Keratinocyte (primary cell): Measurements from ENCODE around the gene ADAMTS6. TPM values are rescaled to one million over a fixed set of nuclear protein-coding genes. Genes with fewer than 3 reads are reported as not detected.

Experiments used
- DNase-seq: peaks from one replicate; pipeline ENCODE4 v3.0.0-alpha.2; 2011; ENCODE audit warnings: low read depth, missing footprints, low spot score
- FAIRE-seq: peaks from 2 replicates; lab custom pipeline; 2011; peaks lifted over from hg19 to GRCh38; lab: Jason Lieb, UNC
- H2AFZ ChIP-seq: 2 replicates; pipeline ENCODE4 v1.6.0; 2012; ENCODE audit warnings: low read length, control low read depth, inconsistent platforms; ENCODE audit not compliant: control insufficient read depth
- H3K27ac ChIP-seq: 2 replicates; pipeline ENCODE4 v1.5.1; 2011; ENCODE audit warnings: low read length; ENCODE audit not compliant: control insufficient read depth, insufficient read depth
- H3K27me3 ChIP-seq: 3 replicates; pipeline ENCODE4 v1.6.0; 2011; ENCODE audit warnings: low read length; ENCODE audit not compliant: control insufficient read depth, insufficient read depth; ENCODE audit errors: extremely low read depth
- H3K36me3 ChIP-seq, 2 experiments: 2 replicates in 1 of 2; 3 replicates in 1 of 2; pipeline ENCODE4 v1.5.1; 2011; ENCODE audit warnings: low read length in 2 of 2, mild to moderate bottlenecking in 1 of 2; ENCODE audit not compliant: control insufficient read depth in 2 of 2, insufficient read depth in 2 of 2; ENCODE audit errors: extremely low read depth in 1 of 2
- H3K4me1 ChIP-seq: 3 replicates; pipeline ENCODE4 v1.5.1; 2011; ENCODE audit warnings: low read length; ENCODE audit not compliant: control insufficient read depth, insufficient read depth; ENCODE audit errors: extremely low read depth
- H3K4me2 ChIP-seq: 3 replicates; pipeline ENCODE4 v1.6.0; 2011; ENCODE audit warnings: low read depth, low read length; ENCODE audit not compliant: control insufficient read depth, insufficient read depth; ENCODE audit errors: extremely low read depth
- H3K4me3 ChIP-seq, 3 experiments: fragments of 200-600 bp in 1 of 3; sonication (generic) in 1 of 3; 2 replicates in 2 of 3; 3 replicates in 1 of 3; pipeline ENCODE4 v1.5.1; 2011 to 2016; ENCODE audit warnings: low read length in 3 of 3, mild to moderate bottlenecking in 3 of 3, control low read depth in 2 of 3, inconsistent platforms in 1 of 3, low read depth in 1 of 3, mixed read lengths in 1 of 3, mixed run types in 1 of 3, moderate library complexity in 1 of 3; ENCODE audit not compliant: control insufficient read depth in 2 of 3, insufficient read depth in 2 of 3; ENCODE audit errors: extremely low read depth in 1 of 3
- H3K79me2 ChIP-seq: 2 replicates; pipeline ENCODE4 v1.6.0; 2012; ENCODE audit warnings: low read length; ENCODE audit not compliant: control insufficient read depth, insufficient read depth
- H3K9ac ChIP-seq: 3 replicates; pipeline ENCODE4 v1.6.0; 2011; ENCODE audit warnings: low read length; ENCODE audit not compliant: control insufficient read depth, insufficient read depth; ENCODE audit errors: extremely low read depth
- H3K9me1 ChIP-seq: 3 replicates; pipeline ENCODE4 v1.6.0; 2011; ENCODE audit warnings: low read length; ENCODE audit not compliant: control insufficient read depth, insufficient read depth; ENCODE audit errors: extremely low read depth
- H3K9me3 ChIP-seq: 2 replicates; pipeline ENCODE4 v1.5.1; 2012; ENCODE audit warnings: low read depth, low read length; ENCODE audit not compliant: control insufficient read depth
- H4K20me1 ChIP-seq: 3 replicates; pipeline ENCODE4 v1.6.0; 2011; ENCODE audit warnings: low read length; ENCODE audit not compliant: control insufficient read depth, insufficient read depth; ENCODE audit errors: extremely low read depth
- CTCF ChIP-seq, 3 experiments: IDR thresholded peaks in 1 of 3; conservative IDR thresholded peaks in 1 of 3; optimal IDR thresholded peaks in 1 of 3; 2 replicates in 2 of 3; 3 replicates in 1 of 3; pipeline versions ENCODE3 to v1.5.1; 2011; ENCODE audit warnings: low read length in 3 of 3, mild to moderate bottlenecking in 3 of 3, moderate library complexity in 2 of 3, control low read depth in 1 of 3, inconsistent platforms in 1 of 3; ENCODE audit not compliant: insufficient read depth in 2 of 3; ENCODE audit errors: extremely low read depth in 1 of 3
- EZH2 ChIP-seq: IDR thresholded peaks from one replicate; pipeline ENCODE4 v1.6.1; 2012; ENCODE audit warnings: inconsistent platforms, mild to moderate bottlenecking, low read length, moderate library complexity
- dilution Hi-C: fragments of 300-500 bp; cut with MboI; formaldehyde crosslinking; loops from one replicate; pipeline ENCODE4 v1.7.0; 2020; ENCODE audit warnings: low sequenced_read_pairs; ENCODE audit not compliant: extremely low pct_ligation_motif_present
- polyA plus RNA-seq, 5 experiments: library from polyadenylated mRNA; depleted of rRNA in 3 of 5; stranded (reverse) in 3 of 5; stranded (forward) in 1 of 5; unstranded in 1 of 5; fragments of >200 nt; gene quantifications; 1 replicate in 1 of 5; 2 replicates in 3 of 5; 3 replicates in 1 of 5; pipeline versions ENCODE4 v1.2.1 to v1.2.3, GENCODE V29; 2011 to 2012; ENCODE audit warnings: missing spikeins in 2 of 5, low read depth in 1 of 5, low replicate concordance in 1 of 5

The ADAMTS6 gene
- polyA plus RNA-seq, 1 donor (not counting 4 experiments of a cell fraction or from before 2014, with no cell fraction given), result 10.9 TPM

DNA sequence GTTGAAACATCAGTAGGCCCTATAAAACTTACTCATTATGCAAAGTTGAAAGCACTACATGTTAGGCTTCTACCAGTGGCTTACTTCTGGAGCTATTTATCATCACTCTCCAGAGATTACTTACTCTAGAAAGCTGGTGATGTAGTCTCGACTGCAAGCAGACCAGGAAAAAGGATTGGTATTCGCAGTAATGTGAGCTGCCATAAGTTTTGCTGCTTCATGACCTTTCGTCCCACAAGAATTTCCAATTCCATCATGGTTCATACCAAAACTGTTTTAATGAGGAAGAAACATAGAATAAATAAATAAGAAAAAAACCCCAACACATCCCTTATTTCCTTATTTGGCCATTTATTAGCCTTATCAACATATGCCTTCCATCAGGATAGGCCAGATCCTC, 181.9 kb downstream of the ADAMTS6 start:
- no peaks in the 10 kb centered on the region for H3K4me1 ChIP-seq
- no peaks in the 10 kb centered on the region for H3K27me3 ChIP-seq
- no peaks in the 10 kb centered on the region for H4K20me1 ChIP-seq
- dilution Hi-C loops, result no loop called here
- no peak overlapping the region for H3K4me3 ChIP-seq
- H3K79me2 ChIP-seq, result no peaks in the 10 kb centered on the region
- peaks cover 2 to 3% of the 10 kb centered on the region in 2 experiments for H3K36me3 ChIP-seq
- H2AFZ ChIP-seq, result no peak overlapping the region
- FAIRE-seq (no peak), DNase-seq (no peak)
- H3K4me2 ChIP-seq, result no peak overlapping the region
- no peak for TF ChIP-seq CTCF (optimal IDR thresholded peaks at IDR 0.05 in 1 of 3, IDR thresholded peaks at IDR 0.05 in 1 of 3, conservative IDR thresholded peaks at IDR 0.05 in 1 of 3; ENCODE audit: extremely low read depth in 1 of 3, insufficient read depth in 2 of 3, low read length in 3 of 3)
- no peak for TF ChIP-seq EZH2
- no peaks in the 10 kb centered on the region for H3K9me3 ChIP-seq
- no peak overlapping the region for H3K27ac ChIP-seq
- no peaks in the 10 kb centered on the region for H3K9me1 ChIP-seq
- H3K9ac ChIP-seq, result no peak overlapping the region

DNA sequence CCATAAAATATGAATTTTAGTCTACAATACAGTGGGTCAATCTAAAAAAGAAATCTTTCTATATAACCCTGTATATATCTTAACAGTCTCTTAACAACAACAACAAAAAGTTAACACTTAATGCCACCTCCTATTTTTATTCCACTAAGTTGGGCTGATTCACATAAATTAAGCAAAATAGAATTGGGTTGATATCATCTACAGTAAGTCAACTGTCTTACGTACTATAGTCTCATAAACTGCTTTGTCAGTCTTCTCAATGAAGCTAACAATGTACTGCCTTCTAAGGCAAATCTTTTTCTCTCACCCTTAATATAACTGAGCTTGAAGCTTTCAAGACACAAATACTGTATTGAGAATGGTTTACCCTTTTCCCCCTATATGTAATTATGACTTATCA, 185.7 kb downstream of the ADAMTS6 start:
- no peak overlapping the region for H3K4me2 ChIP-seq
- FAIRE-seq, result no peak
- no peak for DNase-seq
- H3K79me2 ChIP-seq, result no peaks in the 10 kb centered on the region
- H2AFZ ChIP-seq, result no peak overlapping the region
- H3K4me3 ChIP-seq, result no peak overlapping the region
- H3K9ac ChIP-seq, result no peak overlapping the region
- no peaks in the 10 kb centered on the region for H3K4me1 ChIP-seq
- H3K36me3 ChIP-seq, result peaks cover 2 to 5% of the 10 kb centered on the region in 2 experiments
- H3K27me3 ChIP-seq, result no peaks in the 10 kb centered on the region
- H3K9me1 ChIP-seq, result no peaks in the 10 kb centered on the region
- dilution Hi-C loops, result no loop called here
- H3K9me3 ChIP-seq, result no peaks in the 10 kb centered on the region
- no peaks in the 10 kb centered on the region for H4K20me1 ChIP-seq
- H3K27ac ChIP-seq, result no peak overlapping the region
- TF ChIP-seq CTCF (optimal IDR thresholded peaks at IDR 0.05 in 1 of 3, IDR thresholded peaks at IDR 0.05 in 1 of 3, conservative IDR thresholded peaks at IDR 0.05 in 1 of 3; ENCODE audit: extremely low read depth in 1 of 3, insufficient read depth in 2 of 3, low read length in 3 of 3) (no peak), EZH2 (no peak)
